HepG2 (cell line): ENCODE measurements around the gene ABCC1. TPM values are rescaled to one million over a fixed set of nuclear protein-coding genes. Genes with fewer than 3 reads are reported as not detected.

Experiments
- ATAC-seq: fragments of 200-7000 bp; cut with Tn5 transposase; 3 replicates; pipeline ENCODE4 v1.9.1; 2020; ENCODE audit warnings: mild to moderate bottlenecking, moderate library complexity
- BruUV-seq: library from RNA; stranded (reverse); fragments of 400-500 nt; replicated peaks from 2 replicates; lab custom pipeline; 2021; lab: Mats Ljungman, UMichigan
- CTCF ChIA-PET: fragments of 300-600 bp; formaldehyde crosslinking; extraction: SDS; loops from one replicate; lab custom pipeline; 2021; ENCODE audit warnings: low total read pairs, inconsistent platforms, low intra/inter-chr PET ratio; lab: Yijun Ruan, JAX
- POLR2A ChIA-PET: fragments of 350-600 bp; sonication (Branson Sonifier 250); formaldehyde crosslinking; loops from one replicate; lab custom pipeline; 2020; ENCODE audit warnings: antibody characterized with exemption, inconsistent platforms; lab: Yijun Ruan, JAX
- DNase-seq: peaks from one replicate; pipeline ENCODE4 v3.0.0-alpha.2; 2015; ENCODE audit warnings: low spot score
- FAIRE-seq: peaks from 3 replicates; lab custom pipeline; 2011; peaks lifted over from hg19 to GRCh38; lab: Jason Lieb, UNC
- H2AFZ ChIP-seq: one replicate; pipeline ENCODE4 v1.6.1; 2011; ENCODE audit warnings: low read length, inconsistent platforms
- H3K27ac ChIP-seq: fragments of 300-600 bp; 3 replicates; pipeline ENCODE4 v1.8.0; 2011; ENCODE audit warnings: mixed run types, mild to moderate bottlenecking, mixed read lengths, low read length, inconsistent platforms; ENCODE audit not compliant: insufficient read depth; ENCODE audit errors: extremely low read length
- H3K27me3 ChIP-seq, 2 experiments: fragments of 200-600 bp in 1 of 2; 2 replicates in 1 of 2; 3 replicates in 1 of 2; pipeline versions ENCODE4 v1.6.0 to v1.8.0; 2011; ENCODE audit warnings: low read length in 2 of 2, mild to moderate bottlenecking in 2 of 2, moderate library complexity in 2 of 2, inconsistent platforms in 1 of 2; ENCODE audit not compliant: insufficient read depth in 2 of 2, control insufficient read depth in 1 of 2
- H3K36me3 ChIP-seq, 2 experiments: fragments of 200-600 bp in 1 of 2; replicated peaks in 1 of 2; 2 replicates in 1 of 2; 3 replicates in 1 of 2; pipeline versions ENCODE4 v1.5.1 to v1.8.0; 2011; ENCODE audit warnings: low read length in 2 of 2, inconsistent platforms in 1 of 2; ENCODE audit not compliant: insufficient read depth in 2 of 2, control insufficient read depth in 1 of 2
- H3K4me1 ChIP-seq: 2 replicates; pipeline ENCODE4 v1.5.1; 2012; ENCODE audit warnings: low read length, inconsistent platforms; ENCODE audit not compliant: insufficient read depth
- H3K4me2 ChIP-seq: 2 replicates; pipeline ENCODE4 v1.6.0; 2011; ENCODE audit warnings: low read depth, low read length, inconsistent platforms
- H3K4me3 ChIP-seq, 3 experiments: fragments of 200-600 bp in 1 of 3; sonication (generic), shearing (Covaris generic) in 1 of 3; replicated peaks in 1 of 3; 2 replicates each; pipeline ENCODE4 v1.5.1; 2011 to 2016; ENCODE audit warnings: low read length in 3 of 3, inconsistent platforms in 2 of 3, low read depth in 2 of 3, mild to moderate bottlenecking in 2 of 3, control low read depth in 1 of 3, mixed read lengths in 1 of 3; ENCODE audit not compliant: insufficient read depth in 1 of 3
- H3K79me2 ChIP-seq: one replicate; pipeline ENCODE4 v1.6.1; 2011; ENCODE audit warnings: low read length, inconsistent platforms; ENCODE audit not compliant: insufficient read depth
- H3K9ac ChIP-seq: 2 replicates; pipeline ENCODE4 v1.6.0; 2011; ENCODE audit warnings: mild to moderate bottlenecking, low read depth, low read length, inconsistent platforms; ENCODE audit not compliant: insufficient read depth
- H3K9me3 ChIP-seq: 2 replicates; pipeline ENCODE4 v1.5.1; 2012; ENCODE audit warnings: mild to moderate bottlenecking, low read length
- H4K20me1 ChIP-seq: 2 replicates; pipeline ENCODE4 v1.6.0; 2011; ENCODE audit warnings: inconsistent platforms, mild to moderate bottlenecking, low read length, moderate library complexity; ENCODE audit not compliant: insufficient read depth
- AGO1 ChIP-seq: fragments of 200-400 bp; formaldehyde crosslinking; IDR thresholded peaks from 2 replicates; pipeline ENCODE4 v1.6.1; 2017; ENCODE audit warnings: mild to moderate bottlenecking, low read depth, low read length, moderate library complexity; ENCODE audit not compliant: poor library complexity, severe bottlenecking
- CENPX ChIP-seq: sonication (generic); formaldehyde crosslinking; IDR thresholded peaks from 2 replicates; pipeline ENCODE4 v1.9.0; 2021; ENCODE audit warnings: mild to moderate bottlenecking, missing genetic modification reagents, moderate library complexity
- ERF ChIP-seq: IDR thresholded peaks from 2 replicates; pipeline ENCODE4 v1.6.1; 2018; ENCODE audit warnings: missing biosample characterization, missing genetic modification reagents
- FOXO1 ChIP-seq: sonication (generic); formaldehyde crosslinking; IDR thresholded peaks from 2 replicates; pipeline ENCODE4 v1.4.0; 2020; ENCODE audit warnings: missing genetic modification reagents
- GLI4 ChIP-seq: sonication (generic); formaldehyde crosslinking; IDR thresholded peaks from 2 replicates; pipeline ENCODE4 v1.5.1; 2020; ENCODE audit warnings: missing genetic modification reagents, mild to moderate bottlenecking, moderate library complexity, borderline replicate concordance
- HDAC2 ChIP-seq: sonication (generic); formaldehyde crosslinking; IDR thresholded peaks from 2 replicates; pipeline ENCODE4 v1.4.0; 2020; ENCODE audit warnings: missing genetic modification reagents
- NR2F1 ChIP-seq, 2 experiments: fragments of 450-650 bp in 1 of 2; formaldehyde crosslinking in 1 of 2; IDR thresholded peaks; 2 replicates each; pipeline versions ENCODE4 v1.5.0 to v1.6.1; 2016 to 2020; ENCODE audit warnings: mild to moderate bottlenecking in 1 of 2, missing compliant biosample characterization in 1 of 2, missing genetic modification reagents in 1 of 2, moderate library complexity in 1 of 2
- PITX1 ChIP-seq: sonication (generic); formaldehyde crosslinking; IDR thresholded peaks from 2 replicates; pipeline ENCODE4 v1.5.1; 2020; ENCODE audit warnings: mild to moderate bottlenecking, missing genetic modification reagents
- SAP130 ChIP-seq: IDR thresholded peaks from 2 replicates; pipeline ENCODE4 v1.6.1; 2016; ENCODE audit warnings: low read depth
- TFDP2 ChIP-seq: sonication (generic); formaldehyde crosslinking; IDR thresholded peaks from 2 replicates; pipeline ENCODE4 v1.4.0; 2020; ENCODE audit warnings: missing genetic modification reagents
- YY1 ChIP-seq: IDR thresholded peaks from 2 replicates; pipeline ENCODE4 v1.6.1; 2011; ENCODE audit warnings: low read length, low read depth, moderate library complexity, mild to moderate bottlenecking; ENCODE audit not compliant: insufficient read depth, insufficient replicate concordance
- ZBED4 ChIP-seq: sonication (generic); formaldehyde crosslinking; IDR thresholded peaks from 2 replicates; pipeline ENCODE4 v1.4.0; 2020; ENCODE audit warnings: missing genetic modification reagents, borderline replicate concordance
- ZFP36L1 ChIP-seq: sonication (generic); formaldehyde crosslinking; IDR thresholded peaks from 2 replicates; pipeline ENCODE4 v1.8.0; 2022; ENCODE audit warnings: mild to moderate bottlenecking, missing genetic modification reagents, moderate library complexity
- ZFP41 ChIP-seq: sonication (generic); formaldehyde crosslinking; IDR thresholded peaks from 2 replicates; pipeline ENCODE4 v1.4.0; 2020; ENCODE audit warnings: mild to moderate bottlenecking, missing genetic modification reagents, borderline replicate concordance
- ZMYM4 ChIP-seq: sonication (generic); formaldehyde crosslinking; IDR thresholded peaks from 2 replicates; pipeline ENCODE4 v1.8.1; 2023; ENCODE audit warnings: mild to moderate bottlenecking, missing genetic modification reagents
- ZNF614 ChIP-seq: IDR thresholded peaks from 2 replicates; pipeline ENCODE4 v1.6.1; 2018; ENCODE audit warnings: missing biosample characterization, missing genetic modification reagents, inconsistent platforms, borderline replicate concordance
- ZNF644 ChIP-seq: IDR thresholded peaks from 2 replicates; pipeline ENCODE4 v1.6.1; 2016; ENCODE audit warnings: low read depth
- WGBS: methylation state at CpG from one replicate; pipeline ENCODE4 v1.1.6; 2017; ENCODE audit warnings: low lambda C conversion rate; 5-methylcytosine and 5-hydroxymethylcytosine counted together
- in situ Hi-C: cut with HindIII; loops from 2 replicates; pipeline ENCODE4 v1.10.0; 2017; ENCODE audit warnings: low pct_unique_long_range_greater_than_20kb; ENCODE audit not compliant: extremely low pct_ligation_motif_present
- intact Hi-C: fragments of 100-400 bp; cut with micrococcal nuclease; formaldehyde crosslinking; loops from one replicate; pipeline ENCODE4 v1.10.0; 2022; ENCODE audit not compliant: unreplicated experiment
- polyA plus RNA-seq, 8 experiments: library from polyadenylated mRNA; depleted of rRNA in 3 of 8; stranded (reverse) in 7 of 8; unstranded in 1 of 8; fragments of >200 nt; fragmentation: Illumina TruSeq in 4 of 8; extraction: Trizol in 4 of 8; gene quantifications; 2 replicates each; pipeline versions ENCODE4 v1.2.1 to v1.2.3, GENCODE V29; 2011 to 2016; ENCODE audit warnings: low read depth in 4 of 8, missing spikeins in 1 of 8, mixed read lengths in 1 of 8; ENCODE audit not compliant: insufficient read depth in 1 of 8
- total RNA-seq, 5 experiments: library from RNA; depleted of rRNA; stranded (reverse); fragments of >200 nt; fragmentation: Illumina TruSeq; extraction: Trizol; gene quantifications; 2 replicates each; pipeline ENCODE4 v1.2.3, GENCODE V29; 2016; ENCODE audit warnings: low read depth in 1 of 5
- TF ChIP-seq, protein P1 (sequence below): sonication (generic); formaldehyde crosslinking; conservative IDR thresholded peaks from 2 replicates; pipeline ENCODE4 v1.8.1; 2023; ENCODE audit warnings: missing genetic modification reagents

ABCC1 gene
- total and polyA plus RNA-seq, 2 of the 13 experiments (the other 11 are each of a cell fraction or from before 2014, with no cell fraction given), result 13.0 to 30.6 TPM

DNA sequence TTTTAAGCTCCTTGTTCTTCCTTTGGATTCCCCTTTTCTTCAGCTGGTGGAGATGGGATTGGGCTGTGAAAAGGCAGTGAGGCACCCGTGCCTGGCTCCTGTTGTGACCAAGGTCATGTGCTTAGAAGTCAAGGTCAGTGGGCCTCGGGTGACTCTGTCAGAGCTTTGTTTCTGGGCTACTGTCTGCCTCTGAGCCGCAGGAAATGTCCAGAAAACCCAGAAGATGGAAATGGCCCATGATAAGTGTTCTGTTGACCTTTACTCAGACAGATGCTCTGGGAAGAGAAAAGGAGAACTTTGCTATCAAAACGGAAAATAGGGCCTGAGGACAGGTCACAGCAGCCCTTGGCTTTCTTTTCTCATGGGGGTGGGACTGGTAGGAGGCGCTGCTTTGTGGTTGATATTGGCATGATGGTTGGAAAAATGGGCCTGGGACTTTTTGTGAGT is 2.9 kb downstream of the ABCC1 start:
- intact Hi-C loops, result loop anchor here (5.0 kb wide), 1 partner anchor 45 kb away; no protein-coding TSS in a partner anchor
- H3K79me2 ChIP-seq, result peaks cover 75% of the 10 kb centered on the region
- ATAC-seq (peak; percentile 28), DNase-seq (peak; percentile 70), FAIRE-seq (peak; percentile 67)
- peak overlapping the region in 2 of 3 experiments; percentile 2 to 42; a peak in 3 of 6 replicates for H3K4me3 ChIP-seq
- ChIA-PET POLR2A (interaction anchor here (1.0 to 2.7 kb wide), 4 partner anchors 15 to 64 kb away, joined by 3 to 14 read pairs (median 9); partner anchors contain the start of gene CEP20), CTCF (no interaction called here)
- in situ Hi-C loops, result no loop called here
- H3K9ac ChIP-seq, result peak overlapping the region; percentile 1; the same call in 1 of the 2 replicates
- H3K27me3 ChIP-seq, result no peaks in the 10 kb centered on the region; a peak in 1 of 5 replicates
- peak overlapping the region; percentile 83 for H3K4me2 ChIP-seq
- H3K27ac ChIP-seq, result peak overlapping the region; percentile 20
- peaks cover 47% of the 10 kb centered on the region for H4K20me1 ChIP-seq
- peaks cover 0 to 2% of the 10 kb centered on the region in 2 experiments; a peak in 2 of 5 replicates for H3K36me3 ChIP-seq
- H3K4me1 ChIP-seq, result peaks cover 71% of the 10 kb centered on the region
- H3K9me3 ChIP-seq, result no peaks in the 10 kb centered on the region
- no peak overlapping the region for H2AFZ ChIP-seq
- WGBS, result 25% methylated on average over 5 of the region's 5 CpGs
- no TSS peak for BruUV-seq
- TF ChIP-seq ZFP36L1, result no peak
- peak; percentile 10; the same call in 1 of the 2 replicates for TF ChIP-seq FOXO1 (CRISPR knock-in tag)
- TF ChIP-seq TFDP2 (CRISPR knock-in tag), result no peak; the same call in 1 of the 2 replicates
- no peak for TF ChIP-seq AGO1
- TF ChIP-seq ZNF644 (CRISPR knock-in tag), result 0 out of 2 replicates have a peak, but pooled peaks have one; percentile 3
- peak; percentile 62 for TF ChIP-seq SAP130 (CRISPR knock-in tag)
- no peak; a peak in 1 of 4 replicates for TF ChIP-seq NR2F1 (CRISPR knock-in tag; IDR thresholded peaks at IDR 0.05)
- TF ChIP-seq YY1, result no peak
- 0 out of 2 replicates have a peak, but pooled peaks have one; percentile 23 for TF ChIP-seq PITX1
- TF ChIP-seq, protein P1, sequence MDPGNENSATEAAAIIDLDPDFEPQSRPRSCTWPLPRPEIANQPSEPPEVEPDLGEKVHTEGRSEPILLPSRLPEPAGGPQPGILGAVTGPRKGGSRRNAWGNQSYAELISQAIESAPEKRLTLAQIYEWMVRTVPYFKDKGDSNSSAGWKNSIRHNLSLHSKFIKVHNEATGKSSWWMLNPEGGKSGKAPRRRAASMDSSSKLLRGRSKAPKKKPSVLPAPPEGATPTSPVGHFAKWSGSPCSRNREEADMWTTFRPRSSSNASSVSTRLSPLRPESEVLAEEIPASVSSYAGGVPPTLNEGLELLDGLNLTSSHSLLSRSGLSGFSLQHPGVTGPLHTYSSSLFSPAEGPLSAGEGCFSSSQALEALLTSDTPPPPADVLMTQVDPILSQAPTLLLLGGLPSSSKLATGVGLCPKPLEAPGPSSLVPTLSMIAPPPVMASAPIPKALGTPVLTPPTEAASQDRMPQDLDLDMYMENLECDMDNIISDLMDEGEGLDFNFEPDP (CRISPR knock-in tag), result no peak
- TF ChIP-seq ERF (CRISPR knock-in tag), result 0 out of 2 replicates have a peak, but pooled peaks have one; percentile 21
- TF ChIP-seq ZMYM4 (CRISPR knock-in tag), result peak; percentile 43; the same call in 1 of the 2 replicates
- TF ChIP-seq ZFP41 (CRISPR knock-in tag), result no peak
- TF ChIP-seq CENPX (CRISPR knock-in tag), result no peak
- 0 out of 2 replicates have a peak, but pooled peaks have one; percentile 32 for TF ChIP-seq HDAC2 (CRISPR knock-in tag)
- TF ChIP-seq ZNF614 (CRISPR knock-in tag), result no peak
- no peak for TF ChIP-seq ZBED4 (CRISPR knock-in tag)
- TF ChIP-seq GLI4, result no peak
